GM12801 (cell line): ENCODE results near the gene BTBD3.

Experiments used
- CTCF ChIP-seq: IDR thresholded peaks from one replicate; pipeline ENCODE4 v1.5.1; 2011; ENCODE audit warnings: control low read depth; ENCODE audit not compliant: insufficient read length; ENCODE audit errors: extremely low read depth

BTBD3 gene

GRCh38 chr20:11917663-11918062, at the start of gene BTBD3:
Gene BTBD3 (plus strand): TSS chr20:11917893. CDS start chr20:11918276, 383 bp downstream.
- TF ChIP-seq CTCF: no peak

- TF ChIP-seq CTCF: no peak
Observed at GRCh38 chr20:11869641-11870040, 48.1 kb upstream of the BTBD3 start.

GRCh38 chr20:11870411-11870810, 47.3 kb upstream of the BTBD3 start:
- TF ChIP-seq CTCF: no peak

- TF ChIP-seq CTCF: no peak
Observed at GRCh38 chr20:11876555-11876954, 41.1 kb upstream of the BTBD3 start.

GRCh38 chr20:11880680-11881079, 37.0 kb upstream of the BTBD3 start:
- no peak for TF ChIP-seq CTCF

GRCh38 chr20:11881449-11881848, 36.2 kb upstream of the BTBD3 start:
- TF ChIP-seq CTCF: no peak

GRCh38 chr20:11882651-11883050, 35.0 kb upstream of the BTBD3 start:
- TF ChIP-seq CTCF: no peak

- no peak for TF ChIP-seq CTCF
Observed at GRCh38 chr20:11888648-11889047, 29.0 kb upstream of the BTBD3 start.
